ENCODE data around the gene BTG4. TPM values are rescaled to one million over a fixed set of nuclear protein-coding genes. Genes with fewer than 3 reads are reported as not detected.

BTG4 gene
- total RNA-seq, 1 donor from 2014 or later = not detected

DNA sequence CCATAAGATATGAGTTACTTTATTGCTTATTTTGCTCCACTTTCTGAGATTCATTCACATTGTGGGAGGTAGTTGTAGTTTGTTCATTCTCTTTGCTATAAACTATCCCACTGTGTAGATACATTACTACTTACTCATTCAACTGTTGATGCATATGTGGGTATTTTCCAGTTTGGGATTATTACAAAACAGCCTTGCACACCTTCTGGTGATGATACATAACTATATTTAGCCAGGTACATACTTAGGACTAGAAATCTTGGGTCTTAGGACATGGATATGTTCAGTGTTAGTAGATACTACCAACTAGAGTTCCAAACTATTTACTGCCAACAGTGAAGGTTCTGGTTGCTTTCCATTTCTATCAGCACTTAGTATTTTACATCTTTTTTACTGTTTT, 37.8 kb downstream of the BTG4 start:
- TF ChIP-seq, protein P1, sequence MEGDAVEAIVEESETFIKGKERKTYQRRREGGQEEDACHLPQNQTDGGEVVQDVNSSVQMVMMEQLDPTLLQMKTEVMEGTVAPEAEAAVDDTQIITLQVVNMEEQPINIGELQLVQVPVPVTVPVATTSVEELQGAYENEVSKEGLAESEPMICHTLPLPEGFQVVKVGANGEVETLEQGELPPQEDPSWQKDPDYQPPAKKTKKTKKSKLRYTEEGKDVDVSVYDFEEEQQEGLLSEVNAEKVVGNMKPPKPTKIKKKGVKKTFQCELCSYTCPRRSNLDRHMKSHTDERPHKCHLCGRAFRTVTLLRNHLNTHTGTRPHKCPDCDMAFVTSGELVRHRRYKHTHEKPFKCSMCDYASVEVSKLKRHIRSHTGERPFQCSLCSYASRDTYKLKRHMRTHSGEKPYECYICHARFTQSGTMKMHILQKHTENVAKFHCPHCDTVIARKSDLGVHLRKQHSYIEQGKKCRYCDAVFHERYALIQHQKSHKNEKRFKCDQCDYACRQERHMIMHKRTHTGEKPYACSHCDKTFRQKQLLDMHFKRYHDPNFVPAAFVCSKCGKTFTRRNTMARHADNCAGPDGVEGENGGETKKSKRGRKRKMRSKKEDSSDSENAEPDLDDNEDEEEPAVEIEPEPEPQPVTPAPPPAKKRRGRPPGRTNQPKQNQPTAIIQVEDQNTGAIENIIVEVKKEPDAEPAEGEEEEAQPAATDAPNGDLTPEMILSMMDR (IDR thresholded peaks at IDR 0.05; ENCODE audit: unreplicated experiment) = no peak
- Mint-ChIP-seq H3K4me3 (no peak overlapping the region), H3K36me3 (no peaks in the 10 kb centered on the region), H3K9me3 (peaks cover 14% of the 10 kb centered on the region), H3K27ac (no peak overlapping the region), H3K27me3 (ENCODE audit: low read depth) (peaks cover 2% of the 10 kb centered on the region), H3K4me1 (peaks cover 4% of the 10 kb centered on the region)
- no peak for DNase-seq (ENCODE audit: low spot score in 2 of 2, unreplicated experiment in 2 of 2)

- DNase-seq (ENCODE audit: low spot score in 2 of 2, unreplicated experiment in 2 of 2) = no peak
- Mint-ChIP-seq H3K27ac (no peak overlapping the region), H3K36me3 (no peaks in the 10 kb centered on the region), H3K9me3 (peaks cover 4% of the 10 kb centered on the region), H3K4me3 (no peak overlapping the region), H3K4me1 (peaks cover 4% of the 10 kb centered on the region), H3K27me3 (ENCODE audit: low read depth) (peaks cover 4% of the 10 kb centered on the region)
- TF ChIP-seq, protein P1 (IDR thresholded peaks at IDR 0.05; ENCODE audit: unreplicated experiment) = no peak
These were observed 40.0 kb downstream of the BTG4 start for GRCh38 chr11:111472228-111472627.

- Mint-ChIP-seq H3K4me1 (no peaks in the 10 kb centered on the region), H3K4me3 (no peak overlapping the region), H3K27me3 (ENCODE audit: low read depth) (peaks cover 24% of the 10 kb centered on the region), H3K27ac (no peak overlapping the region), H3K36me3 (no peaks in the 10 kb centered on the region), H3K9me3 (no peaks in the 10 kb centered on the region)
- TF ChIP-seq, protein P1 (IDR thresholded peaks at IDR 0.05; ENCODE audit: unreplicated experiment) = no peak
- DNase-seq (ENCODE audit: low spot score in 2 of 2, unreplicated experiment in 2 of 2) = no peak
These were observed 43.0 kb downstream of the BTG4 start for GRCh38 chr11:111469200-111469599.

GRCh38 chr11:111466615-111467014, 45.6 kb downstream of the BTG4 start:
- no peak overlapping the region for H3K27ac Mint-ChIP-seq
- no peak overlapping the region for H3K4me3 Mint-ChIP-seq
- H3K4me1 Mint-ChIP-seq = no peaks in the 10 kb centered on the region
- H3K36me3 Mint-ChIP-seq = no peaks in the 10 kb centered on the region
- H3K9me3 Mint-ChIP-seq = no peaks in the 10 kb centered on the region
- TF ChIP-seq, protein P1 (IDR thresholded peaks at IDR 0.05; ENCODE audit: unreplicated experiment) = no peak
- peaks cover 28% of the 10 kb centered on the region for H3K27me3 Mint-ChIP-seq (ENCODE audit: low read depth)
- DNase-seq (ENCODE audit: low spot score in 2 of 2, unreplicated experiment in 2 of 2) = no peak

DNA sequence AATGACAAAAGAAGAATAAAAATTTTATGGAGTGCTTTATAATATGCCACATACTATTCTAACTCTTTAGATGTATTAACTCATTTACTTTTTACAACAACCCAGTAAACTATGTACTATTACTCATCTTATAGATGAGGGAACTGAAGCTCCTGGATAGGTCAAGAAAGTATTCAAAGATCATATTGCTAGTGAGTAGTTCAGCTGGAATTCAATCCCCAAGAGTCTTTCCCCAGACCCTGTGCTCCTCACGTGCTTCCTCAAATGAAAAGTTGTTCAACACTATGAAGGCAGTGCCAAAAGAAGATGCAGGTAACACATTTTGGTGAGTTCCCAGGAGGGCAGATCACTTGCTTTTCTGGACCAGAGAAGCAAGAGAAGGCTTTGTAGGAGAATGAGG, 46.8 kb downstream of the BTG4 start:
- Mint-ChIP-seq H3K4me1 (peaks cover 10% of the 10 kb centered on the region), H3K4me3 (no peak overlapping the region), H3K36me3 (no peaks in the 10 kb centered on the region), H3K27ac (no peak overlapping the region), H3K9me3 (no peaks in the 10 kb centered on the region), H3K27me3 (ENCODE audit: low read depth) (peaks cover 28% of the 10 kb centered on the region)
- no peak for DNase-seq (ENCODE audit: low spot score in 2 of 2, unreplicated experiment in 2 of 2)
- TF ChIP-seq, protein P1 (IDR thresholded peaks at IDR 0.05; ENCODE audit: unreplicated experiment) = no peak

DNA sequence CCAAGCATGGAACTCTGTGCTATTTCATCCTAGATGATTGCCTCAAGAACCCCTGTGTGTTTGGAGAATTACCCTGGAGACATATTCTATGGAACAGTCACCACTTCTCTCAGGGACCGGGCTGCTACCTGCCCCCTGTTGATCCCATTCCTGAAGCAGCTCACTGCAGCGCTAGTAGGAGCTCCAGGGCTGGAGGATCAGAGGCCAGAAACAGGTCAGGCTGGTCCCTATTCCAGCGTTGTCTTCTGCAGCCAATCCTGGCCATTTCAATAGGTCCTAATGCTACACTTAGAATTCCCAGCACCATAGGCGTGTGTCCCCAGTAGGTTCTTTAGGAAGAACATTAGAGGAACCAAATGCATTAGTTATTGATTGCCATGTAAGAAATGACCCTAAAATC, 48.9 kb downstream of the BTG4 start:
- H3K4me1 Mint-ChIP-seq = peaks cover 12% of the 10 kb centered on the region
- TF ChIP-seq, protein P1 (IDR thresholded peaks at IDR 0.05; ENCODE audit: unreplicated experiment) = no peak
- no peak overlapping the region for H3K27ac Mint-ChIP-seq
- H3K9me3 Mint-ChIP-seq = no peaks in the 10 kb centered on the region
- peaks cover 44% of the 10 kb centered on the region for H3K27me3 Mint-ChIP-seq (ENCODE audit: low read depth)
- no peaks in the 10 kb centered on the region for H3K36me3 Mint-ChIP-seq
- H3K4me3 Mint-ChIP-seq = no peak overlapping the region
- DNase-seq (ENCODE audit: low spot score in 2 of 2, unreplicated experiment in 2 of 2) = no peak
